ENCODE data around the gene NIPAL1.

DNA sequence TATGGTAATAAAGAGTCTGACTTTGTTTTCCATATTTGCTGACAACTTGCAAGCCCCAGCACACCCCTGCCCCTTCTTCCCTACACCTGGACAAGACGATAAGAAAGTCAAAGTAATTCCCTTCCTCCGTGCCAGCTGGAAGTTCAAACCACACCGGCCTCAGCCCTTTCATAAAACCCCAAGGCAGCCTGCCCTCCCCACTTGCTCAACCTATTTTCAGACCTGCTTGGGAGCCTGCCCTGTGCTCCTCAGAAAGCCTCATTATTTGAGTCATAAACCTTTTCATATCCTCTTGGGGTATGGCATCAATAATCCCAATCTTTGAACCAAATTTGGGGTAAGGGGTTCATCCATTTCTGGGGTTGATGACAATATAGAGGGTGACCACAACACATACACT, 29.5 kb downstream of the NIPAL1 start:
- TF ChIP-seq, protein P1, sequence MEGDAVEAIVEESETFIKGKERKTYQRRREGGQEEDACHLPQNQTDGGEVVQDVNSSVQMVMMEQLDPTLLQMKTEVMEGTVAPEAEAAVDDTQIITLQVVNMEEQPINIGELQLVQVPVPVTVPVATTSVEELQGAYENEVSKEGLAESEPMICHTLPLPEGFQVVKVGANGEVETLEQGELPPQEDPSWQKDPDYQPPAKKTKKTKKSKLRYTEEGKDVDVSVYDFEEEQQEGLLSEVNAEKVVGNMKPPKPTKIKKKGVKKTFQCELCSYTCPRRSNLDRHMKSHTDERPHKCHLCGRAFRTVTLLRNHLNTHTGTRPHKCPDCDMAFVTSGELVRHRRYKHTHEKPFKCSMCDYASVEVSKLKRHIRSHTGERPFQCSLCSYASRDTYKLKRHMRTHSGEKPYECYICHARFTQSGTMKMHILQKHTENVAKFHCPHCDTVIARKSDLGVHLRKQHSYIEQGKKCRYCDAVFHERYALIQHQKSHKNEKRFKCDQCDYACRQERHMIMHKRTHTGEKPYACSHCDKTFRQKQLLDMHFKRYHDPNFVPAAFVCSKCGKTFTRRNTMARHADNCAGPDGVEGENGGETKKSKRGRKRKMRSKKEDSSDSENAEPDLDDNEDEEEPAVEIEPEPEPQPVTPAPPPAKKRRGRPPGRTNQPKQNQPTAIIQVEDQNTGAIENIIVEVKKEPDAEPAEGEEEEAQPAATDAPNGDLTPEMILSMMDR (IDR thresholded peaks at IDR 0.05; ENCODE audit: insufficient read depth, low read depth, low read length): no peak
- TF ChIP-seq EZH2 (IDR thresholded peaks at IDR 0.05; ENCODE audit: insufficient read depth, low read length): no peak

Data from astrocyte (in vitro differentiated cells and primary cell).